ENCODE data around the gene ROCK1.
"Not testable (repeated sequence)": the region's sequence is repeated elsewhere in the genome, so short reads cannot be mapped to it uniquely, and the experiment has no call there.

The ROCK1 gene

DNA sequence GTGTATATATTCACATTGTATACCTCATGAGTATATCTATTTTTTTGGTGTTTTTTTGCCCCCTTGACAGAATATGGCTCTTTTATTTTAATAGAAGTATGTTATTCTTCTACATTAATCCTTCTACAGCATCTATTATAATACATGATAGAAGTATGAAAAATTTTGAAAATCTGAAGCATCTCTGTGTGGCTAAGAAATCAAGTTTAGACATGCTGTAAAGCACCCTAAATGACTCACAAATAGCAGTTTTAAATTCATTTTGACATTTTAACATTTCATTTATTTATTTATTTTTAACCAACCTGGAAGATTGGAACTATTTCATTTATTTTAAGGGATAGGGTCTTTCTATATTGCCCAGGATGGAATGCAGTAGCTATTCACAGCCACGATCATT lies 33.8 kb upstream of the ROCK1 start:
- Histone ChIP-seq H3K4me1 (ENCODE audit: insufficient read depth, low read length, poor library complexity, severe bottlenecking) (no peaks in the 10 kb centered on the region), H3K27me3 (ENCODE audit: insufficient read depth, low read length, poor library complexity, severe bottlenecking) (no peaks in the 10 kb centered on the region), H3K9ac (ENCODE audit: low read depth, low read length, poor library complexity, severe bottlenecking) (no peak overlapping the region), H3K9me3 (ENCODE audit: insufficient read depth, low read depth, low read length) (no peaks in the 10 kb centered on the region), H3F3A (ENCODE audit: low read depth) (no peaks in the 10 kb centered on the region), H3K4me3 (ENCODE audit: low read length, poor library complexity, severe bottlenecking) (no peak overlapping the region), H3K79me2 (ENCODE audit: insufficient read depth, low read length) (no peaks in the 10 kb centered on the region), H3K4me2 (ENCODE audit: low read depth, low read length, poor library complexity, severe bottlenecking) (no peak overlapping the region), H2AFZ (ENCODE audit: low read length) (no peak overlapping the region), H3K9me2 (replicated peaks; ENCODE audit: low read depth, low read length) (no peaks in the 10 kb centered on the region), H3K36me3 (ENCODE audit: insufficient read depth, low read length) (no peaks in the 10 kb centered on the region), H4K20me1 (ENCODE audit: insufficient read depth, low read length, poor library complexity, severe bottlenecking) (no peaks in the 10 kb centered on the region)
- TF ChIP-seq, protein P1, sequence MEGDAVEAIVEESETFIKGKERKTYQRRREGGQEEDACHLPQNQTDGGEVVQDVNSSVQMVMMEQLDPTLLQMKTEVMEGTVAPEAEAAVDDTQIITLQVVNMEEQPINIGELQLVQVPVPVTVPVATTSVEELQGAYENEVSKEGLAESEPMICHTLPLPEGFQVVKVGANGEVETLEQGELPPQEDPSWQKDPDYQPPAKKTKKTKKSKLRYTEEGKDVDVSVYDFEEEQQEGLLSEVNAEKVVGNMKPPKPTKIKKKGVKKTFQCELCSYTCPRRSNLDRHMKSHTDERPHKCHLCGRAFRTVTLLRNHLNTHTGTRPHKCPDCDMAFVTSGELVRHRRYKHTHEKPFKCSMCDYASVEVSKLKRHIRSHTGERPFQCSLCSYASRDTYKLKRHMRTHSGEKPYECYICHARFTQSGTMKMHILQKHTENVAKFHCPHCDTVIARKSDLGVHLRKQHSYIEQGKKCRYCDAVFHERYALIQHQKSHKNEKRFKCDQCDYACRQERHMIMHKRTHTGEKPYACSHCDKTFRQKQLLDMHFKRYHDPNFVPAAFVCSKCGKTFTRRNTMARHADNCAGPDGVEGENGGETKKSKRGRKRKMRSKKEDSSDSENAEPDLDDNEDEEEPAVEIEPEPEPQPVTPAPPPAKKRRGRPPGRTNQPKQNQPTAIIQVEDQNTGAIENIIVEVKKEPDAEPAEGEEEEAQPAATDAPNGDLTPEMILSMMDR (conservative IDR thresholded peaks at IDR 0.05; ENCODE audit: low read length): no peak
- no peak for TF ChIP-seq EZH2phosphoT487 (IDR thresholded peaks at IDR 0.05; ENCODE audit: borderline replicate concordance)

DNA sequence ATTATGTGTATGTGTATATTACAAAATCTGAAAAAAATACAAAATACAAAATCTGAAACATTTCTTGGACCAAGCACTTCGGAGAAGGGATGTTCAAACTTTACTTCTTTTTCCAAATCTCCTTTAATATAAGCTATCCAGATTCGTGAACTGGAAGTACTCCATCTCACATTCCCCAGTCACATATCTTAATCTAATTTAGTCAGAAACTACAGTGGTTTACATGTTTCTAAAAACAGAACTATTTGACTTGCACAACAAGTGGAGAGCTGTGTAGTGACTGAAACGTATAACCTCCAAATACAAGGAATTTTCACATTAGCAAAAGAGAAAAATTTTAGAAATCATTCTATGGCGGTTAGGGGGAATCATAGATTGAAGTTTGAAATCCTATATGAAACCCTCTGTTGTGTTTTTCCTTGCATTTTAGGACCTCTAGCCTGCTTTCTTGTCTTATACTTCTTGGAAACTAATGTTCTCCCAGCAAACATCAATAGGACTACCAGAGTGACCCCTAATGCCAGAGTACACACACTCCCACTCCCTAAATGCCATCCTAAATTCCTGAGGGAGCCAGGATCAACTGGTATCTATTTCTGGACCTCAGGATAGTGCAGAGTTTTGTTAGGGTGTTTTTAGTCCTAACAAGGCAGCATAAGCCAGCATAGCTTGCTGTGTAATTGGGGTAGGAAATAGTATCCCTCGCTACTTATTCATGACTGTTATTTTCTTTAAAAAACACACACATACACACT lies 30.2 kb upstream of the ROCK1 start:
- no peak overlapping the region for H3K4me3 ChIP-seq (ENCODE audit: low read length, poor library complexity, severe bottlenecking)
- H3K4me1 ChIP-seq (ENCODE audit: insufficient read depth, low read length, poor library complexity, severe bottlenecking): no peaks in the 10 kb centered on the region
- H3F3A ChIP-seq (ENCODE audit: low read depth): no peaks in the 10 kb centered on the region
- no peak overlapping the region for H3K4me2 ChIP-seq (ENCODE audit: low read depth, low read length, poor library complexity, severe bottlenecking)
- H3K36me3 ChIP-seq (ENCODE audit: insufficient read depth, low read length): no peaks in the 10 kb centered on the region
- no peak overlapping the region for H3K9ac ChIP-seq (ENCODE audit: low read depth, low read length, poor library complexity, severe bottlenecking)
- no peaks in the 10 kb centered on the region for H3K27me3 ChIP-seq (ENCODE audit: insufficient read depth, low read length, poor library complexity, severe bottlenecking)
- H3K79me2 ChIP-seq (ENCODE audit: insufficient read depth, low read length): no peaks in the 10 kb centered on the region
- H3K9me3 ChIP-seq (ENCODE audit: insufficient read depth, low read depth, low read length): no peaks in the 10 kb centered on the region
- no peak overlapping the region for H2AFZ ChIP-seq (ENCODE audit: low read length)
- TF ChIP-seq EZH2phosphoT487 (IDR thresholded peaks at IDR 0.05; ENCODE audit: borderline replicate concordance): no peak
- TF ChIP-seq, protein P1 (conservative IDR thresholded peaks at IDR 0.05; ENCODE audit: low read length): no peak
- no peaks in the 10 kb centered on the region for H3K9me2 ChIP-seq (replicated peaks; ENCODE audit: low read depth, low read length)
- H4K20me1 ChIP-seq (ENCODE audit: insufficient read depth, low read length, poor library complexity, severe bottlenecking): no peaks in the 10 kb centered on the region

DNA sequence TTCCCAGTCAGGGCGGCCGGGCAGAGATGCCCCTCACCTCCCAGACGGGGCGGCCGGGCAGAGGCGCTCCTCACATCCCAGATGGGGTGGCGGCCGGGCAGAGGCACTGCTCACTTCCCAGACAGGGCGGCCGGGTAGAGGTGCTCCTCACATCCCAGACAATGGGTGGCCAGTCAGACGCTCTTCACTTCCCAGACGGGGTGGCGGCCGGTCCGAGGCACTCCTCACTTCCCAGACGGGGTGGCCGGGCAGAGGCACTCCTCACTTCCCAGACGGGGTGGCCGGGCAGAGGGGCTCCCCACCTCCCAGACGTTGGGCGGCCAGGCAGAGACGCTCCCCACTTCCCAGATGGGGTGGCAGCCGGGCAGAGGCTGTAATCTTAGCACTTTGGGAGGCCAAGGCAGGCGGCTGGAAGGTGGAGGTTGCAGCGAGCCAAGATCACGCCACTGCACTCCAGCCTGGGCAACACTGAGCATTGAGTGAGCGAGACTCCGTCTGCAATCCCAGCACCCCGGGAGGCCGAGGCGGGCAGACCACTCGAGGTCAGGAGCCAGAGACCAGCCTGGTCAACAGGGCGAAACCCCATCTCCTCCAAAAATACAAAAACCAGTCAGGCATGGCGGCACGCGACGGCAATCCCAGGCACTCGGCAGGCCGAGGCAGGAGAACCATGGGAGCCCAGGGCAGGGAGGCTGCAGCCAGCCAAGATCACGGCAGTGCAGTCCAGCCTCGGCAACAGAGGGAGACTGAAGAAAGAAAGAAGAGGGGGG lies 26.3 kb upstream of the ROCK1 start:
- not testable (repeated sequence) for H3K4me3 ChIP-seq (ENCODE audit: low read length, poor library complexity, severe bottlenecking); H3K9me2 ChIP-seq (replicated peaks; ENCODE audit: low read depth, low read length); H3K9ac ChIP-seq (ENCODE audit: low read depth, low read length, poor library complexity, severe bottlenecking); H3K36me3 ChIP-seq (ENCODE audit: insufficient read depth, low read length); H3F3A ChIP-seq (ENCODE audit: low read depth); H3K27me3 ChIP-seq (ENCODE audit: insufficient read depth, low read length, poor library complexity, severe bottlenecking); H2AFZ ChIP-seq (ENCODE audit: low read length); H3K79me2 ChIP-seq (ENCODE audit: insufficient read depth, low read length); H3K9me3 ChIP-seq (ENCODE audit: insufficient read depth, low read depth, low read length); H3K4me1 ChIP-seq (ENCODE audit: insufficient read depth, low read length, poor library complexity, severe bottlenecking); H4K20me1 ChIP-seq (ENCODE audit: insufficient read depth, low read length, poor library complexity, severe bottlenecking); H3K4me2 ChIP-seq (ENCODE audit: low read depth, low read length, poor library complexity, severe bottlenecking)

Data from Loucy (cell line).